Uterus (tissue), 4 donors: Measurements from ENCODE around the gene CCND2. TPM values are rescaled to one million over a fixed set of nuclear protein-coding genes. Genes with fewer than 3 reads are reported as not detected.
A peak's percentile ranks its signal among the peaks of the same experiment; 100 is the strongest.

Source experiments
- DNase-seq, 2 donors: peaks; one replicate each; pipeline ENCODE4 v3.0.0-alpha.2; 2019 to 2020
- H3K27ac ChIP-seq, 2 donors: fragments of 200-600 bp; sonication (generic); 1 replicate in 1 of 2; 2 replicates in 1 of 2; pipeline ENCODE4 v1.5.1; 2016 to 2018
- H3K27me3 ChIP-seq, 2 donors: fragments of 200-600 bp; sonication (generic); one replicate each; pipeline ENCODE4 v1.5.1; 2018 to 2019; ENCODE audit warnings: control low read depth in 1 of 2
- H3K36me3 ChIP-seq, 2 donors: fragments of 200-600 bp; sonication (generic); one replicate each; pipeline ENCODE4 v1.5.1; 2019; ENCODE audit warnings: control low read depth in 1 of 2
- H3K4me1 ChIP-seq, 2 donors: fragments of 200-600 bp; sonication (generic); one replicate each; pipeline ENCODE4 v1.5.1; 2018 to 2019; ENCODE audit warnings: control low read depth in 1 of 2
- H3K4me3 ChIP-seq, 2 donors: fragments of 200-600 bp; sonication (generic); 1 replicate in 1 of 2; 2 replicates in 1 of 2; pipeline ENCODE4 v1.5.1; 2018 to 2019; ENCODE audit warnings: mild to moderate bottlenecking in 1 of 2
- H3K9me3 ChIP-seq, 2 donors: fragments of 200-600 bp; sonication (generic); one replicate each; pipeline ENCODE4 v1.5.1; 2019; ENCODE audit warnings: control low read depth in 1 of 2
- POLR2A ChIP-seq, 2 donors: fragments of 450-650 bp; IDR thresholded peaks; one replicate each; pipeline ENCODE4 v1.6.1; 2016; ENCODE audit warnings: antibody characterized with exemption in 2 of 2, mild to moderate bottlenecking in 1 of 2, moderate library complexity in 1 of 2
- intact Hi-C: fragments of 100-400 bp; cut with DNase I; formaldehyde crosslinking; loops from one replicate; pipeline ENCODE4 v1.15.1; 2023; ENCODE audit warnings: low total_unique reads
- total RNA-seq, 4 donors: library from RNA; depleted of rRNA in 3 of 4; stranded (reverse); fragments of >200 nt in 3 of 4; gene quantifications; one replicate each; pipeline versions ENCODE4 v1.1.0 to v1.2.4, GENCODE V29; 2014 to 2023
- TF ChIP-seq, protein P1 (sequence below), 4 experiments: fragments of 200-600 bp in 2 of 4; fragments of 450-650 bp in 2 of 4; sonication (generic) in 2 of 4; IDR thresholded peaks; one replicate each; pipeline ENCODE4 v1.5.1; 2016 to 2019; ENCODE audit warnings: antibody characterized with exemption in 4 of 4, mild to moderate bottlenecking in 2 of 4, moderate library complexity in 1 of 4
- donor health status: DM: yes; HTN: yes; CAD: no.

The CCND2 gene
- total RNA-seq, 4 donors from 2014 or later = 49.4 to 210 (median 100) TPM

DNA sequence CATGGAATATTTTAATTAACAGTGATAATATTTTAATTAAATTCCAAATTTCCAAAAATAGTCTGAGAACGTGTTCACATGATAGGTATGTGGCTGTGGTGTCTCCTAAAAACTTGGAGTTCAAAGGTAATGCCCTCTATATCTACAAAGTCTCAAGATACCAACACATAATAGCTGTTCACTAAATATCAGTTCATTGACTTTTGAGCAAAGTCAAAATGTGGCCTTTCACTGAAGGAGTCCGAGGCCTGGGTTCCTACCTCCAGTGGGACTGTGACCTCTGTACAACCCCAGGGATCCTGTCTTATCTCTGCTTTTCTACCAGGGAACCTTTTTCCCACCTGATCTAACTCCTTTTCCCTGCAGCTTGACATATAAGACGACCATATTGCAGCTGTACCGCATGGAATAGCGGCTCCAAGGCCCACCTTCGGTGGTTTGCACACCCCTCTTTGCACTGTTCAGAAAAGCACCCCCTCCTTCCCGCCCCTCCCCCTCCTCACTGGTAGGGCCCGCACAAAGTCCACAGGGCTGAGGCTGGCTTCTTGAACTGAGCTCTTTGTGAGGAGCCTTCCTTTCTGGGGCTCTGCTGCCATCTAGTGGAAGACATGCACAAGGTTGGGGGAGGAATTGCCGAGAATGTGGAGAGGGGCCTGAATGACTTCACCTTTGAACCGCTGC, 3.1 kb downstream of the CCND2 start:
- peak; percentile 17 to 29 for TF ChIP-seq POLR2A (IDR thresholded peaks at IDR 0.05)
- TF ChIP-seq, protein P1, sequence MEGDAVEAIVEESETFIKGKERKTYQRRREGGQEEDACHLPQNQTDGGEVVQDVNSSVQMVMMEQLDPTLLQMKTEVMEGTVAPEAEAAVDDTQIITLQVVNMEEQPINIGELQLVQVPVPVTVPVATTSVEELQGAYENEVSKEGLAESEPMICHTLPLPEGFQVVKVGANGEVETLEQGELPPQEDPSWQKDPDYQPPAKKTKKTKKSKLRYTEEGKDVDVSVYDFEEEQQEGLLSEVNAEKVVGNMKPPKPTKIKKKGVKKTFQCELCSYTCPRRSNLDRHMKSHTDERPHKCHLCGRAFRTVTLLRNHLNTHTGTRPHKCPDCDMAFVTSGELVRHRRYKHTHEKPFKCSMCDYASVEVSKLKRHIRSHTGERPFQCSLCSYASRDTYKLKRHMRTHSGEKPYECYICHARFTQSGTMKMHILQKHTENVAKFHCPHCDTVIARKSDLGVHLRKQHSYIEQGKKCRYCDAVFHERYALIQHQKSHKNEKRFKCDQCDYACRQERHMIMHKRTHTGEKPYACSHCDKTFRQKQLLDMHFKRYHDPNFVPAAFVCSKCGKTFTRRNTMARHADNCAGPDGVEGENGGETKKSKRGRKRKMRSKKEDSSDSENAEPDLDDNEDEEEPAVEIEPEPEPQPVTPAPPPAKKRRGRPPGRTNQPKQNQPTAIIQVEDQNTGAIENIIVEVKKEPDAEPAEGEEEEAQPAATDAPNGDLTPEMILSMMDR (IDR thresholded peaks at IDR 0.05) = peak; percentile 89 to 95 (median 94)
- DNase-seq = peak; percentile 89 to 93
- Histone ChIP-seq H3K27ac (peak overlapping the region; percentile 88 to 99), H3K4me3 (peak overlapping the region; percentile 47 to 91), H3K36me3 (no peaks in the 10 kb centered on the region), H3K4me1 (peaks cover 21 to 27% of the 10 kb centered on the region in 2 donors), H3K9me3 (no peaks in the 10 kb centered on the region), H3K27me3 (no peaks in the 10 kb centered on the region)
- intact Hi-C loops = loop anchor here (10.0 kb wide), 1 partner anchor 242 kb away; no protein-coding TSS in a partner anchor

DNA sequence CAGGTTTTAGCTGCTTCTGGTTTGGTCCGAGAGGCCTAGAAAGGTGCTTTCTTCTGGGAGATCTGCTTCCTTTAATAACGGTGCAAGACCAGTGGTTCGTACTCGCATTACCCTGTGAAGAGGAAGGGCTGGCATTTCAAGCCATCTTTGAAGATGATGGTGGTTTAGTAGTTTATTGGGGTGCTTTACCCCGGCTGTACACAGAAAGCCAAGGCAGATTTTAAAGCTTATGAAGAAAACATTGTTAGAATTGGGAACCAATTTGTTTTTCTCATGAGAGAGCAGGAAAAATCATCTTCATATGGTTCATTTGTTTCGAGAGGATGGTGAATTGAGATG, 3.6 kb downstream of the CCND2 start:
- H3K27me3 ChIP-seq = no peaks in the 10 kb centered on the region
- H3K36me3 ChIP-seq = no peaks in the 10 kb centered on the region
- intact Hi-C loops = loop anchor here (10.0 kb wide), 1 partner anchor 242 kb away; no protein-coding TSS in a partner anchor
- H3K4me1 ChIP-seq = peaks cover 21 to 27% of the 10 kb centered on the region in 2 donors
- no peaks in the 10 kb centered on the region for H3K9me3 ChIP-seq
- no peak for DNase-seq
- no peak for TF ChIP-seq POLR2A (IDR thresholded peaks at IDR 0.05)
- TF ChIP-seq, protein P1 (IDR thresholded peaks at IDR 0.05) = no peak
- H3K4me3 ChIP-seq = no peak overlapping the region
- H3K27ac ChIP-seq = peak overlapping the region; percentile 88 to 99

DNA sequence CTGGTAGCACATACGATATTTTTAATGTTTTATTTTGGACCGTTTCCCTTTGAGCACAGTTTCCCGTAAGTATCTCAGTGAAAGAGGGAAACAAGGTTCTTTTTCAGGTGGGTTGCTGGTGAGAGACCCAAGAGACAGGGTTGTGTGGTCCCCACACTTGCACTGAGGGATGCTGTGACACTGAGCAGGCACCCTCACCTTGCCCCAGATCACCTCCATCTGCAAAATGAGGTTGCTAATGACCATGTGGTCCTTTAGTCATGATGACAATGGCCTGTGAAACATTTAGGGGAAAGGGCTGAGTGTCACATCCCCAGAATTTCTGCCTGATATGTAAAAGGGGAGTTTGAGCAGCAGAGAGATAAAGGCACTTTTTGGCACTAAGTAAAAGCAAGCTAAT, 4.3 kb downstream of the CCND2 start:
- no peaks in the 10 kb centered on the region for H3K9me3 ChIP-seq
- H3K36me3 ChIP-seq = no peaks in the 10 kb centered on the region
- intact Hi-C loops = loop anchor here (10.0 kb wide), 1 partner anchor 243 kb away; no protein-coding TSS in a partner anchor
- TF ChIP-seq POLR2A (IDR thresholded peaks at IDR 0.05) = no peak
- TF ChIP-seq, protein P1 (IDR thresholded peaks at IDR 0.05) = no peak
- DNase-seq = no peak
- H3K27ac ChIP-seq = peak overlapping the region; percentile 88 to 99
- H3K4me1 ChIP-seq = peaks cover 21 to 27% of the 10 kb centered on the region in 2 donors
- no peak overlapping the region for H3K4me3 ChIP-seq
- no peaks in the 10 kb centered on the region for H3K27me3 ChIP-seq

DNA sequence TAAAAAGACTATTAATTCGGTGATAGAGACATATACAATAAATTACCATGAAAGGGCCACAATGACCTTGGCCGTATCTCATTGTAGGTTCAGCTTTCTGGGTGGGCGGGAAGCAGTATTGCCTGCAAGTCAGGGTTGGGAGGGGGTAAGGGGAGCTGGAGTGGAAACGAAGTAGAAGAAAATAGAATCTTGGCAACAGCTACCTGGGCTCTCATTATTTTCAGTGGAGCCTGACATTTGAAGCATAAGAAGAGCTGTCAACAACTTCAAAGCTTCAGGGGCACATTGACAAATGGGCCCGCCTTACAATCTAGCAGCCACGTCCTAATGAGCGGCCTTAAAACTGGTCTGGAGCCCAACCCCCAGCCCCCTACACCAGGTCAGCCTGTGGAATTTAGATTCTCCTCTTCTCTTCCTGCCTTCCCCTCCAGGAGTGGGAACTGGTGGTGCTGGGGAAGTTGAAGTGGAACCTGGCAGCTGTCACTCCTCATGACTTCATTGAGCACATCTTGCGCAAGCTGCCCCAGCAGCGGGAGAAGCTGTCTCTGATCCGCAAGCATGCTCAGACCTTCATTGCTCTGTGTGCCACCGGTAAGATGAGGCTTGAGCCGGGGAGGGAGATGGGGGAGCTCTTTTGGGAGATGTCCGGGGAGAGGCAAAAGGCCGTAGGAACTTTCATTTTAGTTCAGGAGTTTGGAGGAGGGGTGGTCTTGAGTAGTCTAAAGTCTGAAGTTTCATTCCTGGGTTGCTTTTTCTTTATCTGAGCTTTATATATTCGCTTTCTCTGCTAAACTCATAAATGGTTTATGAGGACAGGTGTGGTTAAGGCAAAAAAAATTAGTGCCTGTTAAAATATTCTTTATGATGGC, 5.0 kb downstream of the CCND2 start:
- peaks cover 21 to 27% of the 10 kb centered on the region in 2 donors for H3K4me1 ChIP-seq
- intact Hi-C loops = loop anchor here (10.0 kb wide), 1 partner anchor 244 kb away; no protein-coding TSS in a partner anchor
- TF ChIP-seq, protein P1 (IDR thresholded peaks at IDR 0.05) = no peak
- no peak for TF ChIP-seq POLR2A (IDR thresholded peaks at IDR 0.05)
- H3K27ac ChIP-seq = peak overlapping the region; percentile 34 to 99
- DNase-seq = no peak
- H3K9me3 ChIP-seq = no peaks in the 10 kb centered on the region
- H3K4me3 ChIP-seq = no peak overlapping the region
- no peaks in the 10 kb centered on the region for H3K36me3 ChIP-seq
- no peaks in the 10 kb centered on the region for H3K27me3 ChIP-seq
